ENCODE data around the gene PGAP6. TPM values are rescaled to one million over a fixed set of nuclear protein-coding genes. Genes with fewer than 3 reads are reported as not detected.

The PGAP6 gene
- total and polyA plus RNA-seq, 2 of the 13 experiments (the other 11 are each of a cell fraction or from before 2014, with no cell fraction given), result 52.7 to 136 TPM

GRCh38 chr16:401468-402348, 19.9 kb upstream of the PGAP6 start, which contains the start of gene DECR2 (continued):
- TF ChIP-seq ZNF318 (CRISPR knock-in tag; IDR thresholded peaks at IDR 0.05), result no peak
- TF ChIP-seq FOXC1 (CRISPR knock-in tag; IDR thresholded peaks at IDR 0.05; ENCODE audit: borderline replicate concordance), result peak; percentile 15; the same call in 1 of the 2 replicates
- TF ChIP-seq ZNF720 (CRISPR knock-in tag; IDR thresholded peaks at IDR 0.05), result no peak
- peak; percentile 36; the same call in 1 of the 2 replicates for TF ChIP-seq CCDC6 (CRISPR knock-in tag; IDR thresholded peaks at IDR 0.05)
- TF ChIP-seq TEF (CRISPR knock-in tag; IDR thresholded peaks at IDR 0.05), result no peak
- peak; percentile 68 for TF ChIP-seq ZNF563 (CRISPR knock-in tag; IDR thresholded peaks at IDR 0.05)
- TF ChIP-seq ZNF496 (CRISPR knock-in tag; IDR thresholded peaks at IDR 0.05; ENCODE audit: insufficient replicate concordance), result no peak
- peak; percentile 96 for TF ChIP-seq AGO2 (optimal IDR thresholded peaks at IDR 0.05; ENCODE audit: low read depth, low read length)
- TF ChIP-seq POLR2AphosphoS2 (IDR thresholded peaks at IDR 0.05; ENCODE audit: low read depth, low read length), result no peak
- peak; percentile 56; the same call in 1 of the 2 replicates for TF ChIP-seq ZNF326 (CRISPR knock-in tag; IDR thresholded peaks at IDR 0.05; ENCODE audit: borderline replicate concordance)
- no peak for TF ChIP-seq NFATC3 (CRISPR knock-in tag; IDR thresholded peaks at IDR 0.05)
- no peak for TF ChIP-seq ZNF274 (CRISPR knock-in tag; IDR thresholded peaks at IDR 0.05)
- TF ChIP-seq MXI1 (IDR thresholded peaks at IDR 0.05; ENCODE audit: borderline replicate concordance, low read depth, low read length), result peak; percentile 63; the same call in 1 of the 3 replicates
- 0 out of 2 replicates have a peak, but pooled peaks have one; percentile 31 for TF ChIP-seq MXD4 (CRISPR knock-in tag; IDR thresholded peaks at IDR 0.05)
- TF ChIP-seq ADNP (CRISPR knock-in tag; IDR thresholded peaks at IDR 0.05), result peak; percentile 39; the same call in 1 of the 2 replicates
- TF ChIP-seq ZMYM4 (CRISPR knock-in tag; IDR thresholded peaks at IDR 0.05), result 0 out of 2 replicates have a peak, but pooled peaks have one; percentile 15
- 0 out of 2 replicates have a peak, but pooled peaks have one; percentile 15 for TF ChIP-seq ZMYM2 (CRISPR knock-in tag; IDR thresholded peaks at IDR 0.05)
- peak; percentile 35; the same call in 1 of the 2 replicates for TF ChIP-seq SIN3A (IDR thresholded peaks at IDR 0.05; ENCODE audit: borderline replicate concordance, low read depth, low read length)
- TF ChIP-seq MXD1 (CRISPR knock-in tag; IDR thresholded peaks at IDR 0.05), result peak; percentile 71; the same call in 1 of the 2 replicates
- no peak; the same call in 1 of the 2 replicates for TF ChIP-seq RARA (CRISPR knock-in tag; IDR thresholded peaks at IDR 0.05)
